Measurements from ENCODE around the gene PRXL2C.
"Not testable (repeated sequence)": the region's sequence is repeated elsewhere in the genome, so short reads cannot be mapped to it uniquely, and the experiment has no call there.

Gene PRXL2C, protein sequence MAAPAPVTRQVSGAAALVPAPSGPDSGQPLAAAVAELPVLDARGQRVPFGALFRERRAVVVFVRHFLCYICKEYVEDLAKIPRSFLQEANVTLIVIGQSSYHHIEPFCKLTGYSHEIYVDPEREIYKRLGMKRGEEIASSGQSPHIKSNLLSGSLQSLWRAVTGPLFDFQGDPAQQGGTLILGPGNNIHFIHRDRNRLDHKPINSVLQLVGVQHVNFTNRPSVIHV
- total RNA-seq: 20.5 to 26.2 reads per million in 2 donors

- peak; percentile 77 for DNase-seq
Measured at GRCh38 chr9:96655198-96655851, at the start of gene PRXL2C. Gene PRXL2C (minus strand): TSS chr9:96655317. CDS start chr9:96655281, 36 bp downstream.

GRCh38 chr9:96700721-96701375, 45.7 kb upstream of the PRXL2C start:
- DNase-seq: not testable (repeated sequence)

DNA sequence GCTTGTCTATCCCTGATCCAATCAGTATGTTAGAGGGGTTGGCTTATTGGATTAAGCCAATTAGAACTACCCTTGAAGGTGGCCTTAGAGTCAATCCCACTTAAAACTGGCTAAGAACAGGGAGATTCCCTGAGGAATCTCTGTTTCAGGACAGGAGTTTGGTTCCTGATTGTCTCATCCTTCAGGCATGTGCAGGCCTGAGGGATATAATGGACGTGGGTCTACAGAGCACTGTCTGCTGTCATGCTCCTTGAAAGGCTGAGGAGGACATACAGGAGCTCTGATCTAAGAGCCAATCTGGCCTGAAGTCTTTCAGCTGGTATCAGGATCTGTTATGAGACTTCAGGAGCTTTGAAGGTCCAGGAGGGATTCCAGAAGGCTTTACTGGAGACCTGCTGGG, 36.2 kb upstream of the PRXL2C start:
- no peak for DNase-seq

DNA sequence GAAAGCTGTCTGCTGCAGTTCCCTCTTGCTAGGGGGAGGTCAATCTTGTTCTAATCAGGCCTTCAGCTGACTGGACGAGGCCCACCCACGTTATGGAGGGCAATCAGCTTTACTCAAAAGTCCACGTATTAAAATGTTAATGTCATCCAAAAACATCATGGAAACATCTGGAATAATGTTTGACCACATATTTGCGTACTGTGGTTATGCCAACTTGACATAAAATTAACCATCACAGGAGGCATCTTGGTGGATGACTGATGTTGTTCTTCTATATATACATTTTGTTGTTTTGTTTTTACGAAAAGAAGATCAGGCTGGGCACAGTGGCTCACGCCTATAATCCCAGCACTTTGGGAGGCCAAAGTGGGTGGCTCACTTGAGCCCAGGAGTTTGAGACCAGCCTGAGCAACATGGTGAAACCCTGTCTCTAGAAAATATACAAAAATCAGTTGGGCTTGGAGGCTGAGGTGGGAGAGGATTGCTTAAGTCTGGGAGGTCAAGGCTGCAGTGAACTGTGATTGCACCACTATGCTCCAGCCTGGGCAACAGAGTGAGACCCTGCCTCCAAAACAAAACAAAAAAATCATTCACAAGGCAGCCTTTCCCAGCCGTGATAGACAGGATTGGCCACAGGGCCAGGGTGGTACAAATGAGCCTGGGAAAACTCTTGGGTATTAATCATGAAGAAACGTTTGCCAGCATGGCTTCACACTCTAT, 33.8 kb upstream of the PRXL2C start:
- DNase-seq: no peak

DNA sequence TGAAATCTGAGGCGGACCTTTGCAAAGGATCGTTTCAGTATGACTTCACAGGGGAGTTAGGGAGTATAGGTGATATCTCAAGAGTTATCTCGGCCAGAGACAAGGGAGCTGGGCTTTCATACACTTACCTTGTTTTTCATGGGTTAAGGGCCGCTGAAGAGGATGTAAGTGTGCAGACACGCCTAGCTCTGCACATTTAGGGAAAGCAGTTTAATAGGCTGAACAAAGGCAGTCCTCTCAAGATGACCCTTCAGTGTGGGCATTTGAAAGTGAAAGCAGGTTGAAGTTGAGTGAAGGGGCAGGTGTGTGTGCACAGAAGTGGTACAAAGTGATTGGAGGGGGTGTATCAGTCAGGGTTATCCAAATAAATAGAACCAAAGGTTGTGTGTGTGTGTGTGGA, 33.1 kb upstream of the PRXL2C start:
- no peak for DNase-seq

DNA sequence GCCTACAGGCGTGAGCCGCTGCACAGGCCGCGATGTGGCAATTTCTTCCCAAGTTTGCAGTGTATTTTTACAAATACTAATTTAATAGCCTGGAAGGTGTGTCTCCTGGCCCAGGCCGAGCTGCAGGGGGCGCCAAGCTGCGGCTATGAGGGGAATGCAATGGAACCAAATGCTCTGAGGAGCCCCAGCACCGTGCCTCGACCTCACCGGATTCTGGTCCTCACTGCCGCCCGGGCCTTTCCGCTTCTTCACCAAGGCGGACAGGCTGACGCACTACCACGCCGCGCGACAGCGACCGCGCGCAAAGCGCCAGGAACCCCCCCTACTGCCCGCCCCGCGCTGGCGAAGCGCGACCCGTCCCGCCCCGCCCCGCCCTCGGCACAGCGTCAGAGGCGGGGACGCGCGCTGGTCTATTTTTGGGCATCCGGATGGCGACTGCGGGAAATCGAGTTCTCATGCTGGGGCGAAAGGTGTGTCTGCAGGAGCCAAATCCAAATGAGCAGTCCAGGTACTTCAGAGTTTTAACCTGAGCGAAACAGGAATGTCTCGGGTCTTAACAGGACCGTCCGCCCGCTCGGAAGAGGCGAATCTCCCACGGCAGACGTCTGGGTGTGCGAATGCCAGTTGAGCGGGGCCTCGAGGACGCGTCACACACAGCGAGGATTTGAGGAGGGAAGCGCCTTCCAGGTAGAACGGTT, 31.7 kb upstream of the PRXL2C start:
- peak; percentile 60 for DNase-seq

- no peak for DNase-seq
Measured at GRCh38 chr9:96680812-96681499, 25.8 kb upstream of the PRXL2C start.

- DNase-seq: no peak
Measured at GRCh38 chr9:96674906-96675538, 19.9 kb upstream of the PRXL2C start.

- not testable (repeated sequence) for DNase-seq
Measured at GRCh38 chr9:96673786-96674185, 18.7 kb upstream of the PRXL2C start.

GRCh38 chr9:96668868-96669534, 13.9 kb upstream of the PRXL2C start:
- DNase-seq: no peak

DNA sequence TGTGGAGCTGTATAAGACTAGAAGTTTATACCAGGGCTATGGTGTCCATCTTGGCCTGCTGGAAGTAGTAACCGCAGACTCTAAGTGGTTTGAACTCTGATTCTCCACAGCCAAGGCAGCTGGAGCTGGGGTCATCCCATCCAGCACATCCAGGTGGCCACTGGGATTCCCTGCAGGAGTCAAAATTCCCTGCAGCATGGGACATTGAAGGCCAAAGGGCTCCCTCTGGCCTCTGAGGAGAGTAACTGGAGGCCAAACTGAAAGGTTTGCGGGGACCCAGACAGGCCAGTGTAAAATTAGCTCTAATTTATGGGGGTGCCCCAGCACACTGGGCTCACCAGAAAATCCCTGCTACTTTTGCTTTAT, 12.2 kb upstream of the PRXL2C start:
- no peak for DNase-seq

GRCh38 chr9:96666653-96667362, 11.7 kb upstream of the PRXL2C start:
- DNase-seq: not testable (repeated sequence)

GRCh38 chr9:96665789-96666188, 10.7 kb upstream of the PRXL2C start:
- no peak for DNase-seq

DNA sequence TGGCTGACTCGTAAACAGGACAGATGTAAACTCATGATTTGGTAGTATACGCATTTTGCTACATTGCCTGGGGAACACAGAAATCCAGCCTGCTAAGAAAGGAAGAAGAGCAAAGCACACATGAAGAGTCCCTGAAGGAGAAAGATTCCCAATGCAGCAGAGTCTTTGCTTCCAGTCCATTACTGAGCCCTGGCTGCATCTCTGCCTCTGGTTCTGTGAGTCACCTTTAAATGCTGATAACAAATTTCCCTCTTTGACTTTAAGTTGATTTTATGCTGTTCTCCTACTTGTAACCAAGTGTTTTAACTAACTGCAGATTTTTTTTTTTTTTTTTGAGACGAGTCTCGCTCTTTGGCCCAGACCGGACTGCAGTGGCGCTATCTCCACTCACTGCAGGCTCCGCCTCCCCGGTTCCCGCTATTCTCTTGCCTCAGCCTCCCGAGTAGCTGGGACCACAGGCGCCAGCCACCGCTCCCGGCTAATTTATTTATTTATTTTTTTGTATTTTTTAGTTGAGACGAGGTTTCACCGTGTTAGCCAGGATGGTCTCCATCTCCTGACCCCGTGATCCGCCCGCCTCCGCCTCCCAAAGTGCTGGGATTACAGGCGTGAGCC, 8.5 kb upstream of the PRXL2C start:
- no peak for DNase-seq

DNA sequence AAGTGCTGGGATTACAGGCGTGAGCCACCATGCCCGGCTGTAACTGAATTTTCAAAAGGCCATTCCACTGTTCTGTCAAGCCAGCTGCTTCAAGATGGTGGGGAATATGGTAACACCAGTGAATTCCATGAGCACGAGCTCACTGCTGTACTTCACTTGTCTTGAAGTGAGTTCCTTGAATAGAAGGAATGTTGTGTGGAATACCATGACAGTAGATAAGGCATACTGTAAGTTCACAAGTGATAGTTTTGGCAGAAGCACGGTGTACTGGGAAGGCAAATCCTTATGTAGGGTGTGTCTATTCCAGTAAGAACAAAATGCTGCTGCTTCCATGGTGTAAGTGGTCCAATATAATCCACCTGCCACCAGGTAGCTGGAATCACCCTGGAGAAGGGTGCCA, 6.6 kb upstream of the PRXL2C start:
- DNase-seq: no peak

GRCh38 chr9:96660692-96661248, 5.7 kb upstream of the PRXL2C start:
- DNase-seq: no peak

- peak; percentile 62 for DNase-seq
Measured at GRCh38 chr9:96654450-96655197, 493 bp downstream of the PRXL2C start.

GRCh38 chr9:96651626-96652025, 3.5 kb downstream of the PRXL2C start:
- DNase-seq: no peak

Data from activated gamma-delta T cell (primary cell).